GM19023 (cell line): ENCODE measurements around the gene OMD.

Source experiments
- ATAC-seq: cut with Tn5 transposase; IDR thresholded peaks from one replicate; pipeline ENCODE4 v1.9.1; 2021; ENCODE audit warnings: mild to moderate bottlenecking, moderate library complexity; ENCODE audit not compliant: unreplicated experiment

The OMD gene

DNA sequence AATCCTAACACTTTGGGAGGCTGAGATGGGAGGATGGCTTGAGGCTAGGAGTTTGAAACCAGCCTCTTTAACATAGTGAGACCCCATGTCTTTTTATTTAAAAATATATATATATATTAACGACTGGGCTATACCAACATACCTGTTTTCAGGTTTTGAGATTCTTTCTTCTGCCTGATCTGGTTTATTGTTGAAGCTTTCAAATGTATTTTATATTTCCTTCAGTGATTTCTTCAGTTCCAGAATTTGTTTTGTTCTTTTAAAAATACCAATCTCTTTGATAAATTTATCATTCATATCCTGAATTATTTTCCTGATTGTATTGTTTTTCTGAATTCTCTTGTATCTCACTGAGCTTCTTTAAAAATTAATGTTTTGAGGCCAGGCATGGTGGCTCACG, 51.1 kb downstream of the OMD start:
- ATAC-seq = no peak

- no peak for ATAC-seq
These were observed 55.2 kb downstream of the OMD start for GRCh38 chr9:92369075-92369474.
